SU-DHL-6 (cell line): ENCODE results near the gene MRFAP1L1.

ENCODE experiments used
- CTCF ChIP-seq: fragments of 200-600 bp; sonication (generic); IDR thresholded peaks from one replicate; pipeline ENCODE4 v1.5.1; 2017; ENCODE audit warnings: antibody characterized with exemption, mild to moderate bottlenecking, low read length, moderate library complexity; ENCODE audit not compliant: insufficient read depth, poor library complexity, severe bottlenecking
- EZH2phosphoT487 ChIP-seq: fragments of 200-600 bp; sonication (generic), shearing (Covaris generic); conservative IDR thresholded peaks from 2 replicates; pipeline ENCODE4 v1.6.1; 2018; ENCODE audit warnings: mild to moderate bottlenecking, antibody characterized with exemption, low read length, moderate library complexity, mixed read lengths

GRCh38 chr4:6701371-6701770 is 8.3 kb downstream of the MRFAP1L1 start:
- TF ChIP-seq CTCF (no peak), EZH2phosphoT487 (no peak)
